ACHN (cell line): ENCODE results near the gene MST1.

ENCODE experiments used
- DNase-seq: peaks from one replicate; pipeline ENCODE4 v3.0.0-alpha.2; 2015
- in situ Hi-C: cut with HindIII; loops from 2 replicates; pipeline ENCODE4 v1.10.0; 2017; ENCODE audit warnings: low sequenced_read_pairs, low pct_ligation_motif_present, low pct_unique_long_range_greater_than_20kb

MST1 gene

DNA sequence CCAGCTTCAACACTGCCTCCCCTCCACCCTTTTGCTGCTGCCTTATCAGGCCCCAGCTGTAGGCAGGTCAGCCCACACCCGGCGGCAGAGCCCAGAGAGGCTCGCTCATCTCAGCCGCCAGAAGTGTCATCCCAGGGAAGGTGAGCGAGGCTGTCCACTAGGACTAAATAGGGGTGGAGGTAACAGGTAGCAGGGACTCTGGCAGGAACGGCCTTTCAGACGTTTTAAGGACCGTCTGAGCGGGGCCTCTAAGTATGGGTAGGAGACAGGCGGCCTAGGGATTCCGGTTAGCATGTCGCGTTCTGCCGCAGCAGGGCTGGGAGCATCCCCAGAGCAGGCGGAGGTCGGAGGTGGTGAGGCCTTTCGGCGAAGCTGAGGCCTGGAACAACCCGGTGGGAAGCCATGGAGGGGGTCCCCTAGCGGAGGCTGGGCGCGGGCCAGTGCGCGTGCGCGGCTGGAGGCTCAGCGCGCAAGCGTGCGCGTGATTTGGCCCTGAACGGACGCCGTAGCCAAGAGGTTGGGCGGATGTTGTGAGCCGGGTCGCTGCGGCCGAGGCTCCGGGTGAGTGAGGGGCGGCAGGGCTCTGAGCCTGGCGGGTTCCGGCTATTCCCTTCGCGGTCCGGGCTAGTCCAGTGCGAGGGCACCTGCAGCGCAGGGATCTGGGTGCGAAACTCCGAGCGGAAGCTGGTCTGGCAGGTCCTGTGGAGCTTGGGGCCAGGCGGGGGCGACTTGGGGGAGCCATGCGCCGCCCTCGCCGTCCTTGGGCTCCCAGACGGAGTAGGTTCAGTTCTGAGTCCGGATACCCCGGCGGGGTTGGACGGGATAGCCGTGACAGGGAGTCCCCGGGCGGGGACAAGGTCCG, at the start of gene MST1, which contains the start of gene RNF123:
Gene MST1, minus strand, starts transcription at position 429 of the 862 bp plus-strand sequence. CDS start 783 bp downstream, outside the sequence.
Gene RNF123, plus strand, starts transcription at position 512 of the 862 bp plus-strand sequence. CDS start 1,609 bp downstream, outside the sequence.
- DNase-seq, result peak; percentile 85
- in situ Hi-C loops, result no loop called here

DNA sequence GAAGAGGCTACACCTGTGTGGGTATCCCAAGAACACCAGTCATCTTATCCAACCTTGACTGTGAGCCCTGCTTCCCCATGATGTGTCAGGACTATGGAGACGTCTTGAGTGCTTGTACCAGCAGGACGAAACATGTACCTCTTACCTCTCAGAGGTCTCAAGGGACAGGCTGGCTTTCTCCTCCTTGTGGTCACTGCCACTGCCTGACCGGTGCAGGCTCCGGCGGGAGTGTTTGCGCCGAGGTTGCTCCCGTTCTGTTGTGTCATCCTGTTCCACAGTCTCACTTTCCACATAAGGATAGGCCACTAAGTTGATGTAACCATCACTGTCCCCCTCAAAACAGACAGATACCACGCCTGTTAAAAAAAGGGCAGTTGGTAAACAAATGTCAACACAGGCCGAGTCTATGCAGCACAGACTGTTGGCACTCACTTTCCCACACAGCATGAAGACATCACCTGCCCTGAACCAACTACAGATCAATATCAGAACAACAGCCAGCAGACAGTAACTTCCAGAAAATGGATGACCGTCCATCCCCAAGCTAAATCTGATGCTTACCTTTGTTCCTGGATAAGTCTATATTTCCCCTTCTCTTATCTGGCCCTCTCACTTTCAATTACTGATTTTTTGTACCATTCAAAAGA, 48.9 kb upstream of the MST1 start:
- in situ Hi-C loops, result no loop called here

DNA sequence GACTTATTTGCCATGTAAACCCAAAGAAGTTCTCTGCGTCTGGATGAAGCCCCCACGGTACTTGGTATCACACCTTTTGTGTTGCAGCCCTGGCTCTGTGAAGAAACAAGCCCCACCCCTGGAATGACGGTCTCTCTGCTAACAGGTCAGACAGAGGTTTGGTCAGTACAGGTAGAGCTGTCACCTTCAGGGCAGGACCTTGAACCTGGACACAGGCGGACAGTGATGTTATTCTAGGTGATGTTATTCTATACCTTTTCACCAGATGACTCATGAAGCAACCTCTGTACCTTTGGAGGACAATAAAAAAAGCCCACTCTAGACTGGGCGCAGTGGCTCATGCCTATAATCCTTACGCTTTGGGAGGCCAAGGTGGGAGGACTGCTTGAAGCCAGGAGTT, 45.5 kb upstream of the MST1 start:
- in situ Hi-C loops, result no loop called here
- DNase-seq, result no peak

More for the DNA sequence above, 48.9 kb upstream of the MST1 start:
- DNase-seq, result no peak

DNA sequence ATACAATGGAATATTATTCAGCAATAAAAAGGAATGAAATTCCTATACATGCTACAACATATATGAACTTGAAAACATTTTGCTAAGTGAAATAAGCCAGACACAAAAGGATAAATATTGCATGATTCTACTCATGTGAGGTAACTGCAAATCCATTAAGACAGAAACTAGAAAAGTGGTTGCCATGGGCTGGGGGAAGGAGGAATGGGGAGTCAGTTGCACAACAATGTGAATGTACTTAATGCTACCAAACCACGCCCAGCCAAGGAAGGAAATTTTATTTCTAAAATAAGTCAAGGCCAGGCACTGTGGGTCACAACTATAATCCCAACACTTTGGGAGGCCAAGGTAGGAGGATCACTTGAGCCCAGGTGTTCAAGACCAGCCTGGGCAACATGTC, 44.3 kb upstream of the MST1 start:
- no peak for DNase-seq
- in situ Hi-C loops, result no loop called here

DNA sequence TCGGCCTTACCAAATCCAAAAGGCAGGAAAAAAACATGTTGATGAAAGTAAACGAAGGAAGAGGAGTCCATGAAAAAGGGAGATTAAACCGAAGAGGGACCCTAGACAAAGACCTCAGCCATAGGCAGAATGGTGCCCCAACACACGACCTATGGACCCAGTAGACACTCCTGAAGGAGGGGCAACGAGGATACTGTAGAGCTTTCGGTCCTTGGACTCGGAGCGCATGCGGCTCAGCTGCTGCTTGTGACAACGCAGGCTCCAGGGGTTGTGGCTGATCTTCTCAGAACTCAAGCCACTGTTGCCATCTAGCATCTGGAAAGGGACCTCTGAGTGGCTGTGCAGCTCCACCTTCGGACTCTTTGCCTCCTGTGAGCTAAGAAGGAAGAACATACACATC, 43.3 kb upstream of the MST1 start:
- DNase-seq, result no peak
- in situ Hi-C loops, result no loop called here

DNA sequence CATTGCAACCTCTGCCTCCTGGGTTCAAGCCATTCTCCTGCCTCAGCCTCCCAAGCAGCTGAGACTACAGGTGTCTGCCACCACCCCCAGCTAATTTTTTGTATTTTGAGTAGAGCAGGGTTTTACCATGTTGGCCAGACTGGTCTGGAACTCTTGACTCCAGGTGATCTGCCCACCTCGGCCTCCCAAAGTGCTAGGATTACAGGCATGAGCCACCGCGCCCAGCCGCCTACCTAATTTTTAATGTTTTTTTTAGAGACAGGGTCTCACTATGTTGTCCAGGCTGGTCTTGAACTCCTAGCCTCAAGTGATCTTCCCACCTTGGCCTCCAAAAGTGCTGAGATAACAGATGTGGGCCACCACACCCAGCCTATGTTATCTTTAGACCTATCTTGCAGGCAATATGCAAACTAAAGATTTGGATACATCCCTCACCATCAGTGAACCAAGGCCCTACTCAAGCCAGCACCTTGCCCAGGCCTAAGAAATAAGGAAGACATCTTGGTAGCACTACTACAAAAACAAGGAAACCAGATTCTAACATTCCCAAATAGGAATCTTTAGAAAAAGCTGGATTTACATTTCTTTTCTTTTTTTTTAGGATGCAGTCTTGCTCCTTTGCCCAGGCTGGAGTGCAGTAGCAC, 40.8 kb upstream of the MST1 start:
- in situ Hi-C loops, result no loop called here

DNA sequence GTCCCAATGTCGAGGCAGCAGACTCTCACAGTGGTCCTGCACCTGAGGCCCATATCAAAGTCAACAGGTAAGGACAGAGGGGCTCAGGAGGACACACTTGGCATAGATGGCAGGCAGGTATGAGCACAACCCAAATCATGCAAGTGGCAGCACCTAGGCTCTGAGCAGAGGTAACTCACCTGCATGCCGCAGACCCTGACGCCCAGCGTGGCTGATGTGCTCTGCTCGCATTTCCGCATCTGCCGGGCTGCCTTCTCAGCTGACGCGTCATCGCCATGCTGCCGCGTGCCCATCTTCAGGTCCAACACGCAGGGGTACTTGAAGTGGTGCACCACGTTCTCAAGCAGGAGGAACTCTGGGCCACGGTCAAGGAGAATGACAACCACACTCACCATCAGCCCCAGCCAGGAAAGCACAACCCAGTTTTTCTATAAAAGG, 38.7 kb upstream of the MST1 start:
- in situ Hi-C loops, result no loop called here
- DNase-seq, result no peak

More for the DNA sequence above, 40.8 kb upstream of the MST1 start:
- no peak for DNase-seq

DNA sequence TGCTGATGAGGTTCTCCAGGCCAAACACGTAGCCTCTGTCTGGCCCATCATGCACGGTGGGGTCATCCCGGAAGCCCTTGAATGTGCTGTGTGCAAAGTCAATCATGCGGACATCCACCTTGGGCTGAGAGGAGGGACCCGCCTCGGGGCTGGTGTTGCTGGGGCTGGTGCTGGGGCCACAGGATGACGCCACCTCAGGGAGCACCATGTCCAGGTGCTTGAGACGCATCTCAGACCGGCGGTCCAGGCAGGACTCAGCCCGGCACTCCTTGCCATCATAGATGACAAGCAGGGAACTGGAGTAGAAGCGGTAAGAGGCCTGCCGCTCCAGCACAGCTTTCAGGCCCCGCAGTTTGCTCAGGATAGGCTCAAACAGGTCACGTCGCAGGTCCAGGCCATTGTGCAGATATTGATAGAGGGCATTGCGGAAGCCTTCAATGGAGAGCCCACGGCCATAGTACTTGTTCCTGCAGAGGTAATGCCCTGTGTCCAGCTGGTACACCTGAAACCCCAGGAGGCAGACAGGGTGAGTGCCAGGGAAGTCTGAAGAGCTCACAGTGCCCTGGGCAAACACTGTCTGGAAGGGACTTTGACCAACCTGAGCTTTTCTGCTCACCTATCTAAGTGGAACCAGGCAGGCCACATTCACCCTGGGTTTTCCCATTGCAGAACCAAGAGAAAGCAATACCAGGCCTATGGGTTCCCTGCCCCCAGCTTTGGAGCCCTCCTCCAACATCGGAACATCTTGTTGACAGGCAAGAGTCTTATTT, 38.1 kb upstream of the MST1 start:
- DNase-seq, result no peak

DNA sequence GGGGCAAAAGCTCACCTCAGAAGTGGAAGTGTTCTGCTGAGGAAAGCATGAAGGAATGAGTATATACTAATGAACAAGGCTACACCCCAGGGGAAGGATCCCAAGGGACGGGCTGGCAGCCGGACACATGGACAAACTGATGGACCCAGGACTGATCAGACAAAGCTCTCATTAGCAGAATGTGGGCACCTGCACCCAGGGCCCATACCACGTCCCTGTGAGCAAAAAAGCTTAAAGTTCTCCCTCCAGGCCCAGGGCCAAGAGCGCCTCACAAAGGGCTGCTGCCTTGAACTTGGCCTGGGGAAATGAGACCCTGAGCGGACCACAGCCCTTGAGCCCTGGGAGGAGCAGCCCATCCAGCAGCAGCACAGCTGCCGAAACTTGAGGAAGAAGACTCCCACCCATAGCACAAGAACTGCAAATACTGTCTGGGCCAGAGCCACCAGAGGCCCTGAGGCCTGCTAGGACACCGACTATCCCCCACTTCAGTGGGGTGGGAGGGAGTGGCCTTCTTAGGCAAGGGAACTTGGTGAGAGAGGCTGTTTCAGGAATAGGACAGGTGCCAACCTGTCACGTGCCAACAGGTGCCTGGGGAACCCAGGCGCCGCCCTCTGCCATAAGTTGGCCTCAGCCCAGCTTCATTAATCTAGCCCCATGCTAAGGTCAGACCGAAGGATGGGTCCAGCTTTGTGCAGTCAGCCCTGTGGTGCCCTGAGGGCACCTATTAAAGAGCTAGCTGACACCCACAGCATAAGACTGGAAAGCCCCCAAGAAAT, 36.8 kb upstream of the MST1 start:
- DNase-seq, result no peak
- in situ Hi-C loops, result no loop called here

More for the DNA sequence above, 38.1 kb upstream of the MST1 start:
- in situ Hi-C loops, result no loop called here

DNA sequence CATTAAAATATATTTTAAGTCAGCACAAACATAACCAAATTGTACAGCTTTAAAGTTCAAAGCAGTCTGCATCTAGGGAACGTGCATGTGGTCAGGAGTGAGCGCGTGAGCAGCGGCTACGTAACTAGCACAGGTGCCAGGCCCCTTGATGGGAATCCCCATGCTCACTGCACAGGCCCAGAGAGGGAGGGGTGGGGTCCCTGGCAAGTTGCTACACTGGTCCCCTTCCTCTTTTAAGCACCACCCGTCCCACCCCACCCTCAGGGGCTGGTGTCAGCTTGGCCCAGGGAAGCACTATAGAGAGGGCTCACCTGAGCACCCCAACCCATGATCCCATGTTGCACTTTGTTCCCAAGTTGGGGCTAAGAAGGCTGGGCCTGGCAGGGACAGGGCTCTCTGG, 35.3 kb upstream of the MST1 start:
- DNase-seq, result no peak
- in situ Hi-C loops, result no loop called here

DNA sequence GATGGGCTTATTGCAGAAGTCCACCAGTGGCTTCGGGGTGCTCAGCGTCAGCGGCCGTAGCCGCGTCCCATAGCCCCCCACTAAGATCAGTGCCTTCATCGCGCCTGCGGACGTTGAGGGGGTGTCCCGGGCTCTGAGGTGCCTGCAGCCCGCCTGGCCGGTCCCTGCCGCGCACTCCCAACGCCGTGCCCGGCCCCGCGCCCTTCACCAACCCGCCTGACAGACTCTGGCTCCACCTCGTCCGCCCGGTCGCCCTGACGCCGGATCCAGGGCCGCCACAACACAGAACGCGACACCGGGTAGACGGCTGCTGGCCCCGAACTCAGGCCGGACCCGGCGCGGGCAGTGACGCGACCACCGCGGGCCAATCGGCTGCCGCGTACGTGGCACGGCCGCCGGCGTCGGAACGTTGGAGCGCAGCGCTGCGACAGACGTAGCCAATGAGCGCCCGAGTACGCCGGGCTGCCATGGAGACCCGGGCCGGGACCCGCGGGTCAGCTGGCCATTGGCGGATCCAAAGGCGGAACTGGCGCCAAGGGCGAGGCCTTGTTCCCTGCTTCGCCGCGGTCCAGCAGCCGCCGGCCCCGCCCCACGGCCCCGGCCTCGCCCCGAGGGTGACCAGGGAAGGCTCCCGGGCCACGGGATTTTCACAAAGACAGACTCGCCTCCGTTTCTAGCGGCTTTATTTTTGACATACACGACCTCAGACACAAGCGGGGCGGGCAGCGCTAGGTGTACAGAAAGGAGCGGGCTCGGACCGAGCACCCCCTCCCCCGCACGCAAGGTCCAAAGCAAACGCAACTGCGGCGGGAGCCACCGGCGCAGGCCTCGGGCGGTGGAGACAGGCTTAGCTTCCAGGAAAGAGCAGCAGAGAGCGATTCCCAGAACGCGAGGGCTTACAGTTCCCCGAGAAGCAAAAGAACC, 34.6 kb upstream of the MST1 start, which contains the start of gene GMPPB:
Gene GMPPB, minus strand, starts transcription at position 324 of the 924 bp plus-strand sequence. Its CDS starts 225 bp downstream, at position 99.
- in situ Hi-C loops, result no loop called here
- DNase-seq, result peak; percentile 95

DNA sequence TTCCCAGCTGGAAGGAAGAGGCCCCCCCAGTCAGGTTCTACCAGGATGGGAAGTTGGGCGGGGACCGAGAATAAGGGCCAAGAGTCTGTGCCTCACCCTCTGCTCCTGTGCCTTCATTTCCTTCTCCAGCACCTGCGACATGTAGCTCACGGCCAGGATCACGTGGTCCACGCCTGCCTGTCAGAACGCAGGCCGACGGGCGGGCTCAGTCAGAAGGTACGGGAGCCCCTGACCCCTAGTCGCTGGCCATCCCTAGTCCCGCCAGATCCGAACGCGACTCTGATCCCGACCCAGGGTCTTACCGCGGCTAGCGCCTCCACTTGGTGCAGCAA, 34.0 kb upstream of the MST1 start:
- in situ Hi-C loops, result no loop called here
- DNase-seq, result peak; percentile 31

DNA sequence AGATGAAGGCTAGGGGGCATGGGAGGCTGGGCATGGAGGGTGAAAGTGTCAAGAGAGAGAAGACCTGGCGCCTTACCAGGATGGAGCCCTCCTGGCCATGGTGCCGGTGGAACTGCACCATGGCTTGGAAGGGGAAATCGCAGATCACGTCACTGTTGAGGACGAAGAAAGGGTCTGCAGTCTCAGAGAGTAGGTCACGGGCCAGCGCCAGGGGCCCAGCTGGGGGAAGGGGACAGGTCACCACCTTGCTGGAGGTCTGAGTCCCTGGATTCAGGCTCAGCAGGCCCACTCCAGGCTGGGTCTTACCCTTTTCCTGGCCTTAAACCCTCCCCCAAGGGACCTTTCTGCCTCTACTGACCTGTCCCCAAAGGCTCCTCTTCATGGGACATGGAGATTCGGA, 33.6 kb upstream of the MST1 start:
- DNase-seq, result no peak

DNA sequence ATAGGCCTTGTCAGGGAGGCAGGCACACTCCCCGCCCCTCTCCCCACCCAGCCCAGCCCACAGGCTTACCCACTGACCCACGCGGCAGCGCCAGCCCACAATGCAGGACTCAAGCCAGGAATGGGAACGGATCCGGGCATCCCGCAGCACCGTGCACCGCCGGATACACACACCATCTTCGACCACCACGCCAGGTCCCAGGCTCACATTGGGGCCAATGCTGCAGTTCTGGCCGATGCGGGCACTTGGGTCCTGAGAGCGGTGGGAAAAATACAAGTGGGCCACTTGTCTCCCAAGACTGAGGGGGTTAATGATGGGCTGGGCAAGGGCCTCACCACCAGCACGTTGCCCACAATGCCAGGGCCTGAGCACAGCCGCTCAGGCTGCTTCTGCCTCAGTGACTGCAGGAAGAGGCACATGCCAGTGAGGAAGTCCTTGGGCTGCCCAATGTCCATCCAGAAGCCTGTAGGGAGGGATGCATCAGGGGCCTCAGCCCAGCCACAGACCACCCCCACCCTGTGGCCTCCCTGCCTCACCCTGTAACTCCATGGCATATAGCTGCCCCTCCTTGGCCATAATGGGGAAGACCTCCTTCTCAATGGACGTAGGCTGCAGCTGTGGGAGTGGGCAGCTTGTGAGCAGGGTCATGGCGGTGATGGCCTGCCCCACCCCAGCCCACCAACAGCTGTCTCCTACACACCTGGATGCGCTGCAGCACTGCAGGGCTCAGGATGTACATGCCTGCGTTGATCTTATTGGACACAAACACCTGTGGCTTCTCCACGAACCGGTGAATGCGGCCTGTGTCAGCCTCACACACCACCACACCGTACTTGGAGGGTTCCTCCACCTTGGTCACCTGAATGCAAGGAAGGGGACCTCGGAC, 32.9 kb upstream of the MST1 start:
- no peak for DNase-seq
- in situ Hi-C loops, result no loop called here

More for the DNA sequence above, 33.6 kb upstream of the MST1 start:
- in situ Hi-C loops, result no loop called here

DNA sequence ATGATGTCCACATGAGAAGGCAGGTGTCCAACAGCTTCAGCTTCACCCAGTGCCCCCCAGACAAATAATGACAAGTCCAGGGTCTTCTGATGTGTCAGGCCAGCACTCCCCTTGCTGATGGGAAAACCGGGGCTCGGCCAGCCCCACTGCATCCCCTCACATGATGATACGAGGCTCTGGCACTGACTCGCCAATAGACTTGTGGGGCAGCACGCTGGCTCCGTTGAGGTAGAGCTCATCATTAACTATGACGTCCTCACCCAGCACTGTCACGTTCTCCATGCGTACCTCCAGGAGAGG, 32.3 kb upstream of the MST1 start:
- in situ Hi-C loops, result no loop called here
- no peak for DNase-seq
